GM21515 (cell line): ENCODE measurements around the gene RASAL2.
"Not testable (repeated sequence)": the region's sequence is repeated elsewhere in the genome, so short reads cannot be mapped to it uniquely, and the experiment has no call there.

Experiments used
- ATAC-seq: cut with Tn5 transposase; IDR thresholded peaks from one replicate; pipeline ENCODE4 v1.9.1; 2021; ENCODE audit not compliant: unreplicated experiment

RASAL2 gene

GRCh38 chr1:178500091-178500770 is 406.3 kb downstream of the RASAL2 start:
- no peak for ATAC-seq

GRCh38 chr1:178500936-178501554 is 407.1 kb downstream of the RASAL2 start:
- ATAC-seq, result no peak

- peak; percentile 82 for ATAC-seq
Measured at GRCh38 chr1:178501705-178502329, 407.9 kb downstream of the RASAL2 start.

GRCh38 chr1:178502330-178502714 is 408.4 kb downstream of the RASAL2 start:
- no peak for ATAC-seq

- ATAC-seq, result no peak
Measured at GRCh38 chr1:178502856-178503255, 409.0 kb downstream of the RASAL2 start.

- ATAC-seq, result not testable (repeated sequence)
Measured at GRCh38 chr1:178503316-178503715, 409.4 kb downstream of the RASAL2 start.

- ATAC-seq, result no peak
Measured at GRCh38 chr1:178503849-178504248, 409.9 kb downstream of the RASAL2 start.

GRCh38 chr1:178504286-178504685 is 410.4 kb downstream of the RASAL2 start:
- ATAC-seq, result no peak

GRCh38 chr1:178506177-178506576 is 412.3 kb downstream of the RASAL2 start:
- ATAC-seq, result no peak

GRCh38 chr1:178506669-178507068 is 412.8 kb downstream of the RASAL2 start:
- no peak for ATAC-seq

- ATAC-seq, result no peak
Measured at GRCh38 chr1:178509414-178510007, 415.6 kb downstream of the RASAL2 start.

GRCh38 chr1:178510155-178510554 is 416.3 kb downstream of the RASAL2 start:
- ATAC-seq, result no peak

- no peak for ATAC-seq
Measured at GRCh38 chr1:178512566-178513277, 418.8 kb downstream of the RASAL2 start, which contains the start of gene TEX35. TEX35 (plus strand) TSS chr1:178513109; CDS start chr1:178513189, 80 bp downstream.

- ATAC-seq, result no peak
Measured at GRCh38 chr1:178513278-178513983, 419.5 kb downstream of the RASAL2 start.

- ATAC-seq, result no peak
Measured at GRCh38 chr1:178516110-178516509, 422.2 kb downstream of the RASAL2 start.

GRCh38 chr1:178518894-178519293 is 425.0 kb downstream of the RASAL2 start:
- no peak for ATAC-seq

- ATAC-seq, result no peak
Measured at GRCh38 chr1:178520803-178521202, 426.9 kb downstream of the RASAL2 start.

- ATAC-seq, result no peak
Measured at GRCh38 chr1:178521241-178521640, 427.3 kb downstream of the RASAL2 start.

- ATAC-seq, result no peak
Measured at GRCh38 chr1:178527117-178527516, 433.2 kb downstream of the RASAL2 start.

GRCh38 chr1:178528228-178528952 is 434.5 kb downstream of the RASAL2 start:
- no peak for ATAC-seq
